B cell (primary cell): ENCODE measurements around the gene C1QL2. TPM values are rescaled to one million over a fixed set of nuclear protein-coding genes. Genes with fewer than 3 reads are reported as not detected.

Source experiments
- ATAC-seq: fragments of 200-7000 bp; cut with Tn5 transposase; one replicate; pipeline ENCODE4 v1.10.0; 2021; ENCODE audit warnings: low read depth, mild to moderate bottlenecking, moderate number of reproducible peaks, moderate library complexity
- CTCF ChIA-PET: fragments of 350-600 bp; sonication (Branson Sonifier 250); formaldehyde crosslinking; loops from one replicate; lab custom pipeline; 2021; ENCODE audit warnings: antibody characterized with exemption, inconsistent platforms; lab: Charles Lee
- POLR2A ChIA-PET: fragments of 350-600 bp; sonication (Branson Sonifier 250); formaldehyde crosslinking; loops from one replicate; lab custom pipeline; 2021; ENCODE audit warnings: antibody characterized with exemption; lab: Charles Lee
- DNase-seq: peaks from one replicate; pipeline ENCODE4 v3.0.0; 2013
- H2AFZ ChIP-seq: 2 replicates; pipeline ENCODE4 v1.6.1; 2012; ENCODE audit warnings: mild to moderate bottlenecking, low read depth, low read length; ENCODE audit not compliant: insufficient read depth, poor library complexity, severe bottlenecking
- H3K27ac ChIP-seq, 2 donors: 1 replicate in 1 of 2; 2 replicates in 1 of 2; pipeline ENCODE4 v1.5.1; 2012 to 2013; ENCODE audit warnings: low read length in 2 of 2, mild to moderate bottlenecking in 2 of 2, moderate library complexity in 1 of 2
- H3K27me3 ChIP-seq, 4 experiments: fragments of 200-600 bp in 1 of 4; sonication (generic) in 1 of 4; replicated peaks in 1 of 4; 1 replicate in 2 of 4; 2 replicates in 2 of 4; pipeline versions ENCODE4 v1.6.1 to v1.7.0; 2013 to 2016; ENCODE audit warnings: low read length in 3 of 4, mild to moderate bottlenecking in 2 of 4, mixed read lengths in 1 of 4, moderate library complexity in 1 of 4; ENCODE audit not compliant: insufficient read depth in 4 of 4, control insufficient read depth in 3 of 4; ENCODE audit errors: control extremely low read depth in 1 of 4
- H3K36me3 ChIP-seq, 2 experiments: replicated peaks in 1 of 2; 1 replicate in 1 of 2; 2 replicates in 1 of 2; pipeline versions ENCODE4 v1.6.1 to v1.7.1; 2013; ENCODE audit warnings: low read length in 1 of 2; ENCODE audit not compliant: insufficient read depth in 2 of 2, control insufficient read depth in 1 of 2; ENCODE audit errors: control extremely low read depth in 1 of 2, extremely low read depth in 1 of 2
- H3K4me1 ChIP-seq, 2 donors: fragments of 200-600 bp in 1 of 2; sonication (generic) in 1 of 2; 1 replicate in 1 of 2; 2 replicates in 1 of 2; pipeline versions ENCODE4 v1.5.1 to v1.6.1; 2013 to 2017; ENCODE audit warnings: low read length in 2 of 2; ENCODE audit not compliant: control insufficient read depth in 2 of 2, insufficient read depth in 2 of 2
- H3K4me2 ChIP-seq: replicated peaks from 2 replicates; pipeline ENCODE3; 2012; ENCODE audit warnings: mild to moderate bottlenecking, low read depth, low read length; ENCODE audit not compliant: poor library complexity, severe bottlenecking
- H3K4me3 ChIP-seq, 5 experiments: fragments of 200-600 bp in 1 of 5; sonication (generic) in 1 of 5; 1 replicate in 3 of 5; 2 replicates in 2 of 5; pipeline versions ENCODE4 v1.5.1 to v1.7.0; 2011 to 2016; ENCODE audit warnings: low read length in 4 of 5, mild to moderate bottlenecking in 4 of 5, low read depth in 2 of 5, control low read depth in 1 of 5, moderate library complexity in 1 of 5; ENCODE audit not compliant: insufficient read depth in 1 of 5; ENCODE audit errors: control extremely low read depth in 1 of 5, extremely low read depth in 1 of 5
- H3K79me2 ChIP-seq: fragments of 200-600 bp; sonication (generic); one replicate; pipeline ENCODE4 v1.6.0; 2016; ENCODE audit warnings: low read length; ENCODE audit not compliant: control insufficient read depth, insufficient read depth
- H3K9ac ChIP-seq: fragments of 200-600 bp; sonication (generic); 2 replicates; pipeline ENCODE4 v1.6.1; 2017; ENCODE audit warnings: mild to moderate bottlenecking, low read length, moderate library complexity
- H3K9me3 ChIP-seq, 3 donors: one replicate each; pipeline versions ENCODE4 v1.6.1 to v1.7.1; 2013; ENCODE audit warnings: low read length in 2 of 3; ENCODE audit not compliant: control insufficient read depth in 2 of 3, insufficient read depth in 1 of 3; ENCODE audit errors: control extremely low read depth in 1 of 3
- H4K20me1 ChIP-seq: 2 replicates; pipeline ENCODE4 v1.6.0; 2012; ENCODE audit warnings: mild to moderate bottlenecking, low read length; ENCODE audit not compliant: insufficient read depth, control insufficient read depth, poor library complexity, severe bottlenecking
- H3K27ac Mint-ChIP-seq: one replicate; pipeline ENCODE4 v1.8.0; 2021; ENCODE audit warnings: mixed read lengths
- H3K27me3 Mint-ChIP-seq: one replicate; pipeline ENCODE4 v1.8.0; 2021; ENCODE audit warnings: mixed read lengths
- H3K4me1 Mint-ChIP-seq: one replicate; pipeline ENCODE4 v1.8.0; 2021; ENCODE audit warnings: mixed read lengths
- H3K4me3 Mint-ChIP-seq: one replicate; pipeline ENCODE4 v1.8.0; 2021; ENCODE audit warnings: mixed read lengths
- H3K9me3 Mint-ChIP-seq: one replicate; pipeline ENCODE4 v1.8.0; 2022; ENCODE audit warnings: mixed read lengths; ENCODE audit not compliant: insufficient read depth
- CTCF ChIP-seq: fragments of 200-600 bp; IDR thresholded peaks from one replicate; pipeline ENCODE4 v1.8.0; 2022; ENCODE audit warnings: antibody characterized with exemption, mild to moderate bottlenecking
- EZH2 ChIP-seq: IDR thresholded peaks from 2 replicates; pipeline ENCODE4 v1.6.1; 2012; ENCODE audit warnings: borderline replicate concordance, low read depth, mild to moderate bottlenecking, moderate library complexity, low read length; ENCODE audit not compliant: insufficient read depth, poor library complexity, severe bottlenecking
- WGBS: methylation state at CpG from one replicate; pipeline ENCODE4 v1.1.5; 2013; ENCODE audit warnings: missing lambda C conversion rate; ENCODE audit not compliant: insufficient coverage; 5-methylcytosine and 5-hydroxymethylcytosine counted together
- intact Hi-C: fragments of 100-400 bp; cut with micrococcal nuclease; formaldehyde crosslinking; loops from one replicate; pipeline ENCODE4 v1.10.0; 2022
- polyA plus RNA-seq: library from polyadenylated mRNA; depleted of rRNA; stranded (reverse); fragments of >200 nt; gene quantifications from 2 replicates; pipeline ENCODE4 v1.2.3, GENCODE V29; 2012
- total RNA-seq, 2 donors: library from RNA; stranded (reverse); fragments of 120-200 nt in 1 of 2; gene quantifications; 1 replicate in 1 of 2; 2 replicates in 1 of 2; pipeline versions ENCODE4 v1.2.3 to v1.2.4, GENCODE V29; 2013 to 2022

Gene C1QL2
- total and polyA plus RNA-seq, 2 donors (not counting 1 experiment from before 2014, with no cell fraction given), result not detected

DNA sequence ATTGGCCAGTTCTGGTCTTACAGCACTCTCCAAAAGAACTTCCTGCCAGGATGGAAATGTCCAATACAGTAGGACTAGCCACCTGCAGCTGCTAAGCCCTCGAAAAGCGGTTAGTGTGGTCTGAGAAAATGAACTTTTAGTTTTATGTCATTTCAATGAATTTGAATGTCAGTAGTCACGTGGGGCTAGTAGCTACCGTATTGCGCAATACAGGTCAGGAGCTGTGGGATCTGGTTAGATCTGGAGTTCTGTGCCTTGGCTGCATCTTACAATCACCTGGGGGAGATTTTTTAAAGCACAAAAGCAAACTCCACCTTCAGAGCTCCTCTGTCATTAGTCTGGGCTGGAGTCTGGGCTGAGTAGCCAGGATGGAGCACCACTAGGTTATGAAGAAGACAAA is 35.9 kb downstream of the C1QL2 start:
- Mint-ChIP-seq H3K4me1 (no peaks in the 10 kb centered on the region), H3K27me3 (peaks cover 11% of the 10 kb centered on the region), H3K27ac (no peak overlapping the region), H3K9me3 (no peaks in the 10 kb centered on the region), H3K4me3 (no peak overlapping the region)
- intact Hi-C loops, result no loop called here
- Histone ChIP-seq H3K4me1 (no peaks in the 10 kb centered on the region), H3K79me2 (no peaks in the 10 kb centered on the region), H2AFZ (no peak overlapping the region), H3K4me2 (no peak overlapping the region), H3K9ac (no peak overlapping the region), H3K27me3 (peaks cover 0 to 2% (median 0%) of the 10 kb centered on the region in 4 experiments), H4K20me1 (no peaks in the 10 kb centered on the region), H3K36me3 (no peaks in the 10 kb centered on the region), H3K9me3 (peaks cover 0 to 12% (median 0%) of the 10 kb centered on the region in 3 donors), H3K27ac (no peak overlapping the region), H3K4me3 (no peak overlapping the region)
- DNase-seq, result no peak
- 80% methylated on average over 3 of the region's 5 CpGs for WGBS
- ATAC-seq, result no peak
- TF ChIP-seq EZH2 (no peak), CTCF (no peak)
- ChIA-PET POLR2A (no interaction called here), CTCF (no interaction called here)

DNA sequence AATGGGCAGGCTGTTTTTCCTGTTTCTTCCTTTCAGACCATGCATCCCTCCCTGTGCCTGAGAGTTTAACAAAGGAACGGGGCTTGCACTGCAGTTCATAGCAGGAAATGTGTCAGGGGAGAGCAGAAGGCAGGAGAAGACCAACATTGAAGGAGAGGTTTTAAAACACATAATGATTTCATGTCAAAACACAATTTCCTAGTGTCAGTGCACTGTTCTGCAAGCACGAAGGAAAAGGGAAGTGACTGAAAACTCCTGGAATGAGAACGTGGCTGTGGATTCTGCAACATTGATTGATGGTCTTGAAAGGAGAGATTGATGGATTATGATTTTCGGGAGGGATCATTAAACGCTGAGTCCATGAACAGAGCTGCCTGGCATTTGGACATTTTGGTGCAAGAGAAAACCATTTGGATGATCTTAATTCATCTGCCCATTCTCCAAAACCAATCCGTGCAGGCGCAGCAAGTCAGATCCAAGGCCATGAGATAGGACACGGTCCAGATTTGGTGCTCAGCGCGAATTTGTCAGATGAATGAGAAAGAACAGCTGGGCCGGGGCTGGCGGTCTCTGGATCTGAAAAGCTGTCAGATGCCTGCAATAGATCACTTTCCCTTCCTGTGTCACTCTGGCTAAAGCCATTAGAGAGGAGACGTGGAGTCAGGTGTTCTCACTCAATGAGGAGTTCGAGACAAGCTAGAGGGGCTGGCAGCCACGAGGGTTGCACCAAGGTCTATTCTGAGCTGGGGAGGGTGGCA is 38.4 kb downstream of the C1QL2 start:
- no peak overlapping the region for H2AFZ ChIP-seq
- peaks cover 0 to 2% (median 0%) of the 10 kb centered on the region in 4 experiments for H3K27me3 ChIP-seq
- Mint-ChIP-seq H3K27me3 (peaks cover 12% of the 10 kb centered on the region), H3K4me1 (no peaks in the 10 kb centered on the region), H3K9me3 (no peaks in the 10 kb centered on the region), H3K27ac (no peak overlapping the region), H3K4me3 (no peak overlapping the region)
- ATAC-seq (no peak), DNase-seq (no peak)
- H3K4me3 ChIP-seq, result no peak overlapping the region
- no peak overlapping the region for H3K4me2 ChIP-seq
- ChIA-PET CTCF (no interaction called here), POLR2A (no interaction called here)
- no peak overlapping the region for H3K9ac ChIP-seq
- intact Hi-C loops, result no loop called here
- no peaks in the 10 kb centered on the region for H4K20me1 ChIP-seq
- H3K79me2 ChIP-seq, result no peaks in the 10 kb centered on the region
- no peaks in the 10 kb centered on the region for H3K36me3 ChIP-seq
- TF ChIP-seq EZH2, result no peak
- TF ChIP-seq CTCF, result no peak
- WGBS, result 54% methylated on average over 13 of the region's 15 CpGs
- H3K27ac ChIP-seq, result no peak overlapping the region
- peaks cover 0 to 12% (median 0%) of the 10 kb centered on the region in 3 donors for H3K9me3 ChIP-seq
- H3K4me1 ChIP-seq, result no peaks in the 10 kb centered on the region
